ENCODE data around the gene CDH1.
A peak's percentile ranks its signal among the peaks of the same experiment; 100 is the strongest.

CDH1 gene

DNA sequence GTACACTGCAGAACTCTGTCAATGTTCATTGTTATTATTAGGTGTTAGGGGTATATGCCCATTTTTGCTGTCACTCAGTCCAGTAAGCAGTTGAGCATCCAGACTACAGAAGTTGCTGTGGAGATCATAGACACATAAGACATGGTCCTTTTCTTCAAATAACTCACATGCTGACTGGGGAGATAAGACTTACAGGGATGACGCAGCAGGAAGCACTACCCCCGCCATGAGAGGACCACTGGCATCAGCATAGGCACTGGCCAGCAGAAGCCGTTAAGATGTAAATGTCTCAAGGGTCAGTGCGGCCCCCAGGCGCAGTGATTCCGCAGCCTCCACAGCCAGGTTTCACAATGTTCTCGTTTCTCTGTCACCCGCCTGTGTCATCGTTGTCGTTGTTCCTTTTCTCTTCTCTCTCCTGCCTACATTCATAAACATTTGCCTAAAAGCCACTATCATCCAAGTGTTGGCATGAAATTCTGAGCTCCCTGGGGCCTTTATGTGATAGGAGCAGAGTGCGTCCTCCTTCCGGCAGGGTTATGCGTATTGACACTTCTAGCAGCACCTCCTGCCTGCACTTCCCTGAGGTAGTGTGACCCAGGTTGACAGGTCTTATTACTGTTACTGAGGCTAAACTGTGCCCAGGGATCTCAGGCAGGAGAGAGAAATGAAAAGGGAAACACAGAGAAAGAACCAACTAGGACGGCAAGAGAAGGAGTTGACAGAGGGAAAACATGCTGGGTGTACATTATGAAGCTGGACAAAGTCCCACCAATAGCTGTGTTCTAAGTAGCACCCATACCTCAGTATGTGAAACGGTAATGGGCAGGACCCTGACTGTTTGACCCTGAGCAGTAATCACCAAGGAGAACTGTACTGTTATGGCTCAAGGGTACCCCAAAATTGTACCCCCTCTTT is 124.1 kb downstream of the CDH1 start:
- DNase-seq = no peak

DNA sequence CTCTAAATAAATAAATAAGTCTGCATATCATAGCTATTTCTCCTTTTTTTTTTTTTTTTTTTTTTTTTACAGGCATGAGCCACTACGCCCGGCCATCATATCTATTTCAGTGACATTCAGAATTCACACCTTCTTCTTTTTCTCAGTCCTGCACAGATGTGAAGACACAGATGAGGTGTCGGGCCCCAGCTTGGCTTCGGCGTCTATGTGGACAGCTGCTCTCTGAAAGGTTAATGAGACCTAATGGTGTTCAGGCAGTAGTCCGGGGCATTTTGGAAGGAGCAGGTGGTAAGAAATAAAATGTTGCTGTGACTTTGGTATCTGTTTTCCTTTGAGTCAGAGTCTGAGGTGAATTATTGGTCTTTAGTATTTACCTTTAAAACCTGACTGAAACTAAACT is 129.8 kb downstream of the CDH1 start:
- DNase-seq = peak; percentile 53

DNA sequence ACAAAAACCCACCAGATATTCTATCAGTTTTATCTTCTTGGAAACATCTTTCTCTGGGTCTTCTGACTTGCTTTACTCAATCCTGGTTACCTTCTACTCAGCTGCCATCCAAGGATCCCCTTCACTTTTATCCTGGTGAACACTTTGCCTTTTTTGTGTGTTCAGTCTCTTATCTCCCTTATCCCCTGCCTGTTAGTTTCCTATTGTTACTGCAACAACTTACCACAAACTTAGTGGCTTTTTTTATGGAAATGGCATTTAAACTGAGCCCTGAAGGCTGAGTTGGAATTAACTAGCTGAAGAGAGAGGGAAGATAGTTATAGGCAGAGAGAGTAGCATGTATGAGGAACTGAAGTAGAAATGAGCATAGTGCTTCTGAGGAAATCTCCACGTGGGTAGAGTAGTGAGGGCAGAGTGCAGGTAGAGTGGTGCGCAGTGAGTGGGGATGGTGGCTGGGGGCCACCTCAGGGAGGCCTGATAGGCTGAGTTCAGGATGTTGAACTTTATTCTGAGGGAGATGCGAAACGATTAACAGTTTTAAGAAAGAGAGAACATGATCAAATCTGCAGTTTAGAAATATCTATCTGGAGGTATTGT is 132.5 kb downstream of the CDH1 start:
- no peak for DNase-seq

DNA sequence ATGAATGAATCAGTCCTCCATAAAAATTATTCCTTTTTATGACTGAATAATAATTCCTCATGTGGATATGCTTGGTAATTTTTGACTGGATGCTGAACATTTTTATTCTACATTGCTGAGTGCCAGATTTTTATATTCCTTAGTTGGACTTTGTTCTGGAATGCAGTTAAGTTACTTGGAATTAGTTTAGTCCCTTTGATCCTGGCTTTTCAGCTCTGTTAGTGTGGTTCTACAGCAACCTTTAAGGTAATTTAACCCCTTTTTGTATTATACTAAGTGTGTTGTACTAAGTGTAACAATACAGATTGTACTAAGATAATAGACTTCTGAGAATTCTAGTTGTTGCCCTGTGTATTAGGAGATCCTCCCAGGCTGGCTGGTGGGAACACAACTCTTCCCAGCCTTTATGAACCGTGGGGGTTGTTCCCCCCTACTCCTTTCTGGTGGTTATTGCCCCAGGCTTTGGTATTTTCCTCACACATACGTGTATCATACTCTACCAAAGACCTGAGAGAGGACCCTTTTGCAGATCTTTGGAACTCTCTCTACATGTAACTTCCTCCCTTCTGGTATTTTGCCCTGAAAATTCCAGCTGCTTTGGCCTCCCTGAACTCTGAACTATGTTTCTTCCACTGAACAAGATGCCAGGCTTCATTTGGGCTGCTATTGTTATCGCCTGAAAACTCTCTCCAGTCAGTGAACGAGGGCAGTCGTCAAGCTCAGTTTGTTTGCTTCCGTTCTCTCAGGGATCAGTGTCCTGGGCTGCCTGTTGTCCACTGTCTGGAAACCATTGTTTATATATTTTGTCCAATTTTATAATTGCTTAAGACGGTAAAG is 136.8 kb downstream of the CDH1 start:
- DNase-seq = no peak

DNA sequence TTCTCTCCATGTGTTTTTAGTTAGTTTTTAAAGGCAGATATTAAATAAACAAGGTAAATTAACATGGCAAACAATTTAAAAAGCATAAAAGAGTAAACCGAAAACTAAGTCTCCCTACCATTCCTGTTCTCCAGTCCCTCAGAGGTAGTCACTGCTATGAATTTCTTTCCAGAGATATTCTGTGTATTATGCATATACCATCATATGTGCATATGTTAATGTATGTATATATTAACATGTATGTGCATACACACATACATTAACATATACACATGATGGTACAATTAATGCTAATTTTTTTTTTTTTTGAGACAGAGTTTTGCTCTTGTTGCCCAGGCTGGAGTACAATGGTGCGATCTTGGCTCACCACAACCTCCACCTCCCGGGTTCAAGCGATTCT is 138.8 kb downstream of the CDH1 start:
- no peak for DNase-seq

DNA sequence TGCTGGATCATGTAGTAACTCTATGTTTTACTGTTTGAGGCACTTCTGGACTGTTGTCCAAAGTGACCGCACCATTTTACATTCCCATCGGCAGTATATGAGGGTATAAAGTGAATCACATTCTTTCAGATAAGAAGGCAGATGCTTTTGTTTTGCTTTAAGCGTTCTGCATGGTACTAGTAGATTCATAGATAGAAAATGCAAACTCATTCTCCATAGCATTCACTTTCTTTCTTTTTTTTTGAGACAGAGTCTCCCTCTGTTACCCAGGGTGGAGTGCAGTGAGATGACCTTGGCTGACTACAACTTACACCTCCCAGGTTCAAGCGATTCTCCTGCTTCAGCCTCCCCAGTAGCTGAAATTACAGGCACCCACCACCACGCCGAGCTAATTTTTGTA is 146.6 kb downstream of the CDH1 start:
- no peak for DNase-seq

DNA sequence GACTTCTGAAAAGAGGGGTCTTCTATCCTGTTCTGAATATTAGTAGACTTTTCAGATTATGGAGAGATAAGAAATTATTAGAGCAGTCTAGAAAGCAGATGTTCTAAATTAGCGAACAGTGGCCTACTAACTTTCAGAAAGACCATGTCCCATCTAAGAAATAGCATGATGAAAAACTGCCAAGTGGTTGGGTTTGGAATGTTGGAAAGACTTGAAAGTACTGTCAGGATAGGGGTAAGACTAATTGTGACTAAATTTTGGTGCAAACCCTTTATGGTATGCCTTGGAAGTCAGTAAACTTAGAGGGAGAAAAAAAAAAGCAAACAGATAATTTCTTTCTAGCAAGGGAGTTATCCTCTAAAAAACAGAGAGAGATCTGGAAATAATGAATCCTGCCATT is 147.3 kb downstream of the CDH1 start:
- no peak for DNase-seq
